ENCODE results near the gene IFITM2.

The IFITM2 gene

DNA sequence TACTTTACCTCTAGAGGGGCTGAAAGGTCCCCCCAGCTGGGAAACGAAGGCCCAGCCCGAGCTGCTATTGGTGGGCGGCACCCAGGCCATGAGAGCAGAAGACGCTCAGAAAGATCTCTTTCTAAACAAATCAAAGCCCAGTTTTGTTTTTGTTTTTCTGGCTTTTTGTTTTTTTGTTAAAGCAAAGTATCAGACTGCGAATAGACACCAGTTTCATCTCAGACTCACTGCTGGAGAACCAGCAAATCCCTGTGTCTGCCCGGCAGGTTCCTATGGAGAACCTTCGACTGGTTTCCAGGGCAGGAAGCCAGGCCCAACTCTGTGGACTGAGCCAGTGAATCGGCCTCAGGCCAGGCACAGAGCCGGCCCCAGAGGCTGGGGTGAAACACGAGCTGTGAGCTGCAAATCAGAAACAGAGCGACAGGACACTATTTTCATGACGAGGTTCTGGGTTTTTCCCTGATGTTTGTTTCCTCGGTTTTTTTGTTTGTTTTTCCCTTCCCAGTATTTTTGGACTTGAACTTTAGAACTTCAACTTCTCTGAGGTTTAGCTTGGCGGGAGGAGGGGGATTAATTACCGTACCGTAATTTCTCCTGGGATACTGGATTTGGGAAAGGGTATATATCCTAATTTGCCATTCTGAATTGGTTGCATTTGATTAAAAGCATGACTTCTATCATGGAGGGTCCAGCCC is 45.7 kb downstream of the IFITM2 start:
- no peak for DNase-seq
- H3K36me3 ChIP-seq (replicated peaks; ENCODE audit: insufficient read depth, low read length) = no peaks in the 10 kb centered on the region
- H3K79me2 ChIP-seq (ENCODE audit: low read length) = no peaks in the 10 kb centered on the region
- peaks cover 17% of the 10 kb centered on the region for H3K4me1 ChIP-seq (ENCODE audit: low read length)
- H3K4me2 ChIP-seq (ENCODE audit: low read depth, low read length) = no peak overlapping the region
- H3K27ac ChIP-seq (ENCODE audit: low read length) = no peak overlapping the region
- TF ChIP-seq EZH2phosphoT487 (IDR thresholded peaks at IDR 0.05; ENCODE audit: low read length) (no peak), EZH2 (optimal IDR thresholded peaks at IDR 0.05; ENCODE audit: low read depth, low read length) (no peak)
- TF ChIP-seq, protein P1, sequence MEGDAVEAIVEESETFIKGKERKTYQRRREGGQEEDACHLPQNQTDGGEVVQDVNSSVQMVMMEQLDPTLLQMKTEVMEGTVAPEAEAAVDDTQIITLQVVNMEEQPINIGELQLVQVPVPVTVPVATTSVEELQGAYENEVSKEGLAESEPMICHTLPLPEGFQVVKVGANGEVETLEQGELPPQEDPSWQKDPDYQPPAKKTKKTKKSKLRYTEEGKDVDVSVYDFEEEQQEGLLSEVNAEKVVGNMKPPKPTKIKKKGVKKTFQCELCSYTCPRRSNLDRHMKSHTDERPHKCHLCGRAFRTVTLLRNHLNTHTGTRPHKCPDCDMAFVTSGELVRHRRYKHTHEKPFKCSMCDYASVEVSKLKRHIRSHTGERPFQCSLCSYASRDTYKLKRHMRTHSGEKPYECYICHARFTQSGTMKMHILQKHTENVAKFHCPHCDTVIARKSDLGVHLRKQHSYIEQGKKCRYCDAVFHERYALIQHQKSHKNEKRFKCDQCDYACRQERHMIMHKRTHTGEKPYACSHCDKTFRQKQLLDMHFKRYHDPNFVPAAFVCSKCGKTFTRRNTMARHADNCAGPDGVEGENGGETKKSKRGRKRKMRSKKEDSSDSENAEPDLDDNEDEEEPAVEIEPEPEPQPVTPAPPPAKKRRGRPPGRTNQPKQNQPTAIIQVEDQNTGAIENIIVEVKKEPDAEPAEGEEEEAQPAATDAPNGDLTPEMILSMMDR (IDR thresholded peaks at IDR 0.05; ENCODE audit: low read length) = no peak
- H3K9me2 ChIP-seq (replicated peaks; ENCODE audit: insufficient read depth, low read length) = no peaks in the 10 kb centered on the region
- peaks cover 12% of the 10 kb centered on the region for H3F3A ChIP-seq (ENCODE audit: insufficient read depth, low read length)
- peaks cover 53% of the 10 kb centered on the region for H3K27me3 ChIP-seq (replicated peaks; ENCODE audit: insufficient read depth, low read length)
- no peaks in the 10 kb centered on the region for H4K20me1 ChIP-seq (ENCODE audit: insufficient read depth, low read length)
- no peak overlapping the region for H3K9ac ChIP-seq (ENCODE audit: low read length)
- no peaks in the 10 kb centered on the region for H3K9me3 ChIP-seq (replicated peaks; ENCODE audit: insufficient read depth, low read length)
- no peak overlapping the region for H3K4me3 ChIP-seq (ENCODE audit: low read length)
- H2AFZ ChIP-seq (ENCODE audit: low read length) = no peak overlapping the region

DNA sequence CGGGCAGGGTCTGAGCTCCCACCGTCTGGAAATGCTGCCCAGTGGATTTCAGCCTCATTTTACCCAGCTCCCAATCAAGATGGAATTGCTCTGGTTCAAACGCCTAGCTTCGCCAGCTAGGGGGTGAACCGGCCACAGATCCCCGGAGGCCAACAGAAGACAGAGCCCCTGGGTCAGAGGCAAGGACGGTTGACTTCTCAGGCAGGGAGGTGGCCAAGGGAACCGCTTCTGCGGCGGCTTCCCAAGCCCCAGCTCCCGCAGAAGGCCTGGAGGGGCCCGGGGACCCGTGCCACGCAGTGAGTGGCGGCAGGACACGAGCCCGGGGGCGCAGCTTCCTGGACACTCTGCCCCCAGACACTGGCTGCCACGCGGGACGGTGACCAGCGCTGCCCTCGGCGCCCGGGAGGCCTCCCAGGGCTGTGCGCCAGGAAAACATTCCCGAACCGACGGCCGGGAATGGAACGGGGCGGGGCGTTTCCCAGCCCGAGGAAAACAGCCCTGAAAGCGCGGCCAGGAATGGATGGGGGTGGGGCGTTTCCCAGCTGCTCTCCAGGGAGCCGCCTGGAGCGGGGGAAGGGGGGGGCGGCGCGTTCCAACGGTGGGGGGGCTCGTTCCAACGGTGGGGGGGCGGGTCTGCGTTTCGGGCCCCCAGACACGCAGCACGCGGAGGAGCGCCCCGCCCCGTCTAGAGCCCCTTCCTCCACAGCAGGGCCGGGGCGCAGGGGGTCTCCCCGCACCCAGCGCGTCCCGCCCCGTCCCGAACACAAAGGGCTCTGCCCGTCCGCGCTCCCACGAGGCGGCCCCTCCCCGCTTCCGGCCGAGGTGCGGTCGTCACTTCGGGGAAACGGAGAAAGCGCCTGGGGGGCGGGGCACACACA is 48.2 kb downstream of the IFITM2 start:
- Histone ChIP-seq H3K27ac (ENCODE audit: low read length) (no peak overlapping the region), H3K4me2 (ENCODE audit: low read depth, low read length) (peak overlapping the region; percentile 41; the same call in 1 of the 2 replicates), H3K27me3 (replicated peaks; ENCODE audit: insufficient read depth, low read length) (peaks cover 60% of the 10 kb centered on the region), H3F3A (ENCODE audit: insufficient read depth, low read length) (peaks cover 6% of the 10 kb centered on the region), H3K9me3 (replicated peaks; ENCODE audit: insufficient read depth, low read length) (no peaks in the 10 kb centered on the region), H4K20me1 (ENCODE audit: insufficient read depth, low read length) (no peaks in the 10 kb centered on the region), H2AFZ (ENCODE audit: low read length) (no peak overlapping the region), H3K36me3 (replicated peaks; ENCODE audit: insufficient read depth, low read length) (no peaks in the 10 kb centered on the region), H3K4me3 (ENCODE audit: low read length) (no peak overlapping the region), H3K9me2 (replicated peaks; ENCODE audit: insufficient read depth, low read length) (no peaks in the 10 kb centered on the region), H3K4me1 (ENCODE audit: low read length) (peaks cover 7% of the 10 kb centered on the region), H3K79me2 (ENCODE audit: low read length) (no peaks in the 10 kb centered on the region), H3K9ac (ENCODE audit: low read length) (no peak overlapping the region)
- TF ChIP-seq, protein P1 (IDR thresholded peaks at IDR 0.05; ENCODE audit: low read length) = no peak
- TF ChIP-seq EZH2phosphoT487 (IDR thresholded peaks at IDR 0.05; ENCODE audit: low read length) (no peak), EZH2 (optimal IDR thresholded peaks at IDR 0.05; ENCODE audit: low read depth, low read length) (no peak)
- DNase-seq = no peak

DNA sequence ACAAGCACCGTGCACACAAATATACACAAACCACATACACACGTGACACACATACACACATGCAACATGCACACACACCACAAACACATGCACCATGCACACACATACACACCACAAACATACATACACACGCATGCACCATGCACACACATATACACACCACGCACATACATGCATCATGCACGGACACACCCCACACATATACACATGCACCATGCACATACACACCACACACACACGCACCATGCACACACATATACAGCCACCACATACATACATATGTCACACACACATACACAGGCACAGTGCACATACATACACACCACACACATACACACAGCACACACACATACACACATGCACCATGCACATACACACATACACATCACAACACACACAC is 49.0 kb downstream of the IFITM2 start:
- TF ChIP-seq EZH2 (optimal IDR thresholded peaks at IDR 0.05; ENCODE audit: low read depth, low read length) (no peak), EZH2phosphoT487 (IDR thresholded peaks at IDR 0.05; ENCODE audit: low read length) (no peak)
- TF ChIP-seq, protein P1 (IDR thresholded peaks at IDR 0.05; ENCODE audit: low read length) = no peak
- H3K4me3 ChIP-seq (ENCODE audit: low read length) = no peak overlapping the region
- no peaks in the 10 kb centered on the region for H4K20me1 ChIP-seq (ENCODE audit: insufficient read depth, low read length)
- H2AFZ ChIP-seq (ENCODE audit: low read length) = no peak overlapping the region
- no peak overlapping the region for H3K27ac ChIP-seq (ENCODE audit: low read length)
- no peaks in the 10 kb centered on the region for H3K9me2 ChIP-seq (replicated peaks; ENCODE audit: insufficient read depth, low read length)
- no peaks in the 10 kb centered on the region for H3K4me1 ChIP-seq (ENCODE audit: low read length)
- no peaks in the 10 kb centered on the region for H3K9me3 ChIP-seq (replicated peaks; ENCODE audit: insufficient read depth, low read length)
- H3K4me2 ChIP-seq (ENCODE audit: low read depth, low read length) = no peak overlapping the region
- no peaks in the 10 kb centered on the region for H3K79me2 ChIP-seq (ENCODE audit: low read length)
- H3K9ac ChIP-seq (ENCODE audit: low read length) = no peak overlapping the region
- DNase-seq = no peak
- H3K27me3 ChIP-seq (replicated peaks; ENCODE audit: insufficient read depth, low read length) = peaks cover 58% of the 10 kb centered on the region
- H3F3A ChIP-seq (ENCODE audit: insufficient read depth, low read length) = no peaks in the 10 kb centered on the region
- no peaks in the 10 kb centered on the region for H3K36me3 ChIP-seq (replicated peaks; ENCODE audit: insufficient read depth, low read length)

Measured in MM.1S (cell line).